EH (cell line): Measurements from ENCODE around the gene WNT7B.

Source experiments
- DNase-seq: peaks from one replicate; pipeline ENCODE4 v3.0.0-alpha.2; 2015; ENCODE audit warnings: low read depth

The WNT7B gene

GRCh38 chr22:45887202-45888131, 89.5 kb downstream of the WNT7B start:
- DNase-seq: no peak

- no peak for DNase-seq
Measured at GRCh38 chr22:45886540-45886939, 90.4 kb downstream of the WNT7B start.

GRCh38 chr22:45885941-45886395, 91.0 kb downstream of the WNT7B start:
- no peak for DNase-seq

GRCh38 chr22:45885171-45885840, 91.7 kb downstream of the WNT7B start:
- DNase-seq: no peak

GRCh38 chr22:45884201-45885062, 92.5 kb downstream of the WNT7B start:
- no peak for DNase-seq

- no peak for DNase-seq
Measured at GRCh38 chr22:45883811-45884170, 93.2 kb downstream of the WNT7B start.

- DNase-seq: no peak
Measured at GRCh38 chr22:45882881-45883810, 93.8 kb downstream of the WNT7B start.

GRCh38 chr22:45881524-45881875, 95.5 kb downstream of the WNT7B start:
- DNase-seq: no peak

GRCh38 chr22:45880716-45881523, 96.0 kb downstream of the WNT7B start:
- no peak for DNase-seq

- DNase-seq: no peak
Measured at GRCh38 chr22:45880091-45880715, 96.8 kb downstream of the WNT7B start.

GRCh38 chr22:45879552-45879949, 97.4 kb downstream of the WNT7B start:
- DNase-seq: no peak

GRCh38 chr22:45878901-45879551, 97.9 kb downstream of the WNT7B start:
- no peak for DNase-seq

- DNase-seq: no peak
Measured at GRCh38 chr22:45878051-45878781, 98.7 kb downstream of the WNT7B start.

- DNase-seq: no peak
Measured at GRCh38 chr22:45877651-45878050, 99.3 kb downstream of the WNT7B start.

- DNase-seq: no peak
Measured at GRCh38 chr22:45877036-45877380, 100.0 kb downstream of the WNT7B start.

- DNase-seq: no peak
Measured at GRCh38 chr22:45876136-45877035, 100.6 kb downstream of the WNT7B start.

- DNase-seq: no peak
Measured at GRCh38 chr22:45872659-45873263, 104.2 kb downstream of the WNT7B start.
